Stomach (tissue), 9 donors: ENCODE data around the gene MEGF9. TPM values are rescaled to one million over a fixed set of nuclear protein-coding genes. Genes with fewer than 3 reads are reported as not detected.

ENCODE experiments used
- DNase-seq, 2 donors: peaks; one replicate each; pipeline versions ENCODE4 v3.0.0 to v3.0.0-alpha.2; 2013 to 2019
- H3K27ac ChIP-seq, 5 donors: fragments of 200-600 bp in 4 of 5; sonication (generic) in 4 of 5; one replicate each; pipeline ENCODE4 v1.5.1; 2013 to 2019; ENCODE audit warnings: mild to moderate bottlenecking in 1 of 5, moderate library complexity in 1 of 5
- H3K27me3 ChIP-seq, 3 donors: fragments of 200-600 bp; sonication (generic); one replicate each; pipeline ENCODE4 v1.5.1; 2017 to 2019; ENCODE audit warnings: mixed run types in 1 of 3
- H3K36me3 ChIP-seq, 4 donors: fragments of 200-600 bp; sonication (generic); 1 replicate in 3 of 4; 2 replicates in 1 of 4; pipeline ENCODE4 v1.5.1; 2016 to 2019
- H3K4me1 ChIP-seq, 4 donors: fragments of 200-600 bp; sonication (generic); one replicate each; pipeline ENCODE4 v1.5.1; 2016 to 2019
- H3K4me3 ChIP-seq, 4 donors: fragments of 200-600 bp; sonication (generic) in 3 of 4; one replicate each; pipeline ENCODE4 v1.5.1; 2016 to 2019; ENCODE audit warnings: mild to moderate bottlenecking in 1 of 4
- H3K9me3 ChIP-seq, 4 donors: fragments of 200-600 bp; sonication (generic); one replicate each; pipeline ENCODE4 v1.5.1; 2016 to 2019
- CTCF ChIP-seq, 7 experiments: fragments of 450-650 bp in 4 of 7; fragments of 200-600 bp in 3 of 7; sonication (generic) in 3 of 7; IDR thresholded peaks; one replicate each; pipeline ENCODE4 v1.5.1; 2016 to 2019; ENCODE audit warnings: antibody characterized with exemption in 7 of 7, control low read depth in 2 of 7, mild to moderate bottlenecking in 1 of 7
- EP300 ChIP-seq: sonication (generic); formaldehyde crosslinking; IDR thresholded peaks from one replicate; pipeline ENCODE4 v1.6.1; 2017; ENCODE audit warnings: antibody characterized with exemption
- POLR2A ChIP-seq, 4 donors: fragments of 450-650 bp; IDR thresholded peaks; one replicate each; pipeline ENCODE4 v1.6.1; 2016; ENCODE audit warnings: antibody characterized with exemption in 4 of 4, control low read depth in 2 of 4, mild to moderate bottlenecking in 1 of 4, moderate library complexity in 1 of 4
- POLR2AphosphoS5 ChIP-seq, 3 donors: sonication (generic); formaldehyde crosslinking; IDR thresholded peaks; one replicate each; pipeline ENCODE4 v1.6.1; 2016; ENCODE audit warnings: antibody characterized with exemption in 3 of 3
- WGBS, 5 donors: extraction: QIAGEN DNeasy Blood & Tissue Kit in 3 of 5; methylation state at CpG; one replicate each; pipeline versions ENCODE4 v1.1.5 to v1.1.7; 2013 to 2018; 5-methylcytosine and 5-hydroxymethylcytosine counted together
- intact Hi-C: fragments of 100-400 bp; cut with DNase I; formaldehyde crosslinking; loops from one replicate; pipeline ENCODE4 v1.15.1; 2023; ENCODE audit warnings: low total_unique reads
- polyA plus RNA-seq, 3 donors: library from polyadenylated mRNA; stranded (reverse); fragments of 200-250 nt; gene quantifications; one replicate each; pipeline ENCODE4 v1.2.3, GENCODE V29; 2013
- total RNA-seq, 5 donors: library from RNA; depleted of rRNA; stranded (reverse); fragments of >200 nt; gene quantifications; one replicate each; pipeline versions ENCODE4 v1.1.0 to v1.2.3, GENCODE V29; 2014 to 2016
- donor health status: healthy with polysubstance abuse.
- donor health status: Bipolar disorder and iron deficiency.
- donor health status: healthy.

Gene MEGF9
- total and polyA plus RNA-seq, 8 donors: 3.5 to 26.8 (median 8.1) TPM

DNA sequence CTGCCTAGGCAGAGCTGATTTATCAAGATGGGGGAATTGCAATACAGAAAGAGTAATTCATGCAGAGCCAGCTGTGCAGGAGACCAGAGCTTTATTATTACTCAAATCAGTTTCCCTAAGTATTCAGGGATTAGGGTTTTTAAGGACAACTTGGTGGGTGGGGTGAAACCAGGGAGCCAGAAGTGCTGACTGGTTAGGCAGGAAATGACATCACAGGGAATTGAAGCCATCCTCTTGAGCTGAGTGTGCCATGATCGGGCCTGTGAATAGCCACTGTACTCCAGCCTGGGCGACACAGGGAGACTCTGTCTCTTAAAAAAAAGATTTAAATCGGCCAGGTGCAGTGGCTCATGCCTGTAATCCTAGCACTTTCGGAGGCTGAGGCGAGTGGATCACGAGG is 89.0 kb downstream of the MEGF9 start:
- H3K4me1 ChIP-seq: peaks cover 12 to 39% (median 25%) of the 10 kb centered on the region in 4 donors
- no peaks in the 10 kb centered on the region for H3K27me3 ChIP-seq
- TF ChIP-seq POLR2AphosphoS5 (IDR thresholded peaks at IDR 0.05): no peak
- no peak for TF ChIP-seq POLR2A (IDR thresholded peaks at IDR 0.05)
- no peak for TF ChIP-seq CTCF (IDR thresholded peaks at IDR 0.05)
- TF ChIP-seq EP300: no peak
- no peak overlapping the region for H3K4me3 ChIP-seq
- peaks cover 0 to 10% (median 1%) of the 10 kb centered on the region in 4 donors for H3K36me3 ChIP-seq
- intact Hi-C loops: no loop called here
- H3K27ac ChIP-seq: no peak overlapping the region
- H3K9me3 ChIP-seq: no peaks in the 10 kb centered on the region
- WGBS, 5 donors: 87 to 97% (median 91%) methylated on average over 6 of the region's 6 CpGs
- no peak for DNase-seq

GRCh38 chr9:120622790-120623189 is 91.5 kb downstream of the MEGF9 start:
- Histone ChIP-seq H3K27me3 (no peaks in the 10 kb centered on the region), H3K36me3 (peaks cover 0 to 13% (median 6%) of the 10 kb centered on the region in 4 donors), H3K9me3 (no peaks in the 10 kb centered on the region), H3K27ac (no peak overlapping the region), H3K4me1 (peaks cover 3 to 34% (median 17%) of the 10 kb centered on the region in 4 donors), H3K4me3 (no peak overlapping the region)
- TF ChIP-seq POLR2A (IDR thresholded peaks at IDR 0.05): no peak
- TF ChIP-seq CTCF (IDR thresholded peaks at IDR 0.05): no peak
- TF ChIP-seq POLR2AphosphoS5 (IDR thresholded peaks at IDR 0.05): no peak
- no peak for TF ChIP-seq EP300
- DNase-seq: no peak
- intact Hi-C loops: no loop called here

- Histone ChIP-seq H3K4me3 (no peak overlapping the region), H3K9me3 (no peaks in the 10 kb centered on the region), H3K27me3 (no peaks in the 10 kb centered on the region), H3K4me1 (peaks cover under 1 to 26% (median 10%) of the 10 kb centered on the region in 4 donors), H3K27ac (no peak overlapping the region), H3K36me3 (peaks cover 0 to 13% (median 6%) of the 10 kb centered on the region in 4 donors)
- no peak for TF ChIP-seq EP300
- no peak for TF ChIP-seq POLR2AphosphoS5 (IDR thresholded peaks at IDR 0.05)
- no peak for TF ChIP-seq CTCF (IDR thresholded peaks at IDR 0.05)
- TF ChIP-seq POLR2A (IDR thresholded peaks at IDR 0.05): no peak
- 92 to 100% (median 95%) methylated on average over 1 of the region's 1 CpG for WGBS, 5 donors
- DNase-seq: no peak
- intact Hi-C loops: no loop called here
Observed at GRCh38 chr9:120621941-120622340, 92.3 kb downstream of the MEGF9 start.

- intact Hi-C loops: no loop called here
- 38 to 49% (median 44%) methylated on average over 8 of the region's 8 CpGs for WGBS, 5 donors
Observed at GRCh38 chr9:120619751-120620655, 94.3 kb downstream of the MEGF9 start.

More at GRCh38 chr9:120619751-120620655, 94.3 kb downstream of the MEGF9 start:
- Histone ChIP-seq H3K27ac (no peak overlapping the region), H3K9me3 (no peaks in the 10 kb centered on the region), H3K4me3 (no peak overlapping the region), H3K36me3 (peaks cover 0 to 16% (median 11%) of the 10 kb centered on the region in 4 donors), H3K4me1 (peaks cover 0 to 10% (median 4%) of the 10 kb centered on the region in 4 donors), H3K27me3 (no peaks in the 10 kb centered on the region)
- peak; percentile 68 to 90 for DNase-seq
- TF ChIP-seq CTCF (IDR thresholded peaks at IDR 0.05): peak in 5 of 7 experiments; percentile 67 to 79 (median 74)
- TF ChIP-seq EP300: no peak
- no peak for TF ChIP-seq POLR2A (IDR thresholded peaks at IDR 0.05)
- peak in 1 of 3 donors; percentile 27 for TF ChIP-seq POLR2AphosphoS5 (IDR thresholded peaks at IDR 0.05)
